Stimulated activated CD8-positive, alpha-beta memory T cell treated with anti-CD3 and anti-CD28 coated beads, Interleukin-4, amount 100 ng/mL, for 1 hour (primary cell): ENCODE measurements around the gene RAB4B.
"Not testable (repeated sequence)": the region's sequence is repeated elsewhere in the genome, so short reads cannot be mapped to it uniquely, and the experiment has no call there.

Source experiments
- DNase-seq, 2 donors: peaks; one replicate each; pipeline ENCODE4 v3.0.0-alpha.2; 2020; ENCODE audit warnings: low read depth in 2 of 2, low spot score in 1 of 2

RAB4B gene

DNA sequence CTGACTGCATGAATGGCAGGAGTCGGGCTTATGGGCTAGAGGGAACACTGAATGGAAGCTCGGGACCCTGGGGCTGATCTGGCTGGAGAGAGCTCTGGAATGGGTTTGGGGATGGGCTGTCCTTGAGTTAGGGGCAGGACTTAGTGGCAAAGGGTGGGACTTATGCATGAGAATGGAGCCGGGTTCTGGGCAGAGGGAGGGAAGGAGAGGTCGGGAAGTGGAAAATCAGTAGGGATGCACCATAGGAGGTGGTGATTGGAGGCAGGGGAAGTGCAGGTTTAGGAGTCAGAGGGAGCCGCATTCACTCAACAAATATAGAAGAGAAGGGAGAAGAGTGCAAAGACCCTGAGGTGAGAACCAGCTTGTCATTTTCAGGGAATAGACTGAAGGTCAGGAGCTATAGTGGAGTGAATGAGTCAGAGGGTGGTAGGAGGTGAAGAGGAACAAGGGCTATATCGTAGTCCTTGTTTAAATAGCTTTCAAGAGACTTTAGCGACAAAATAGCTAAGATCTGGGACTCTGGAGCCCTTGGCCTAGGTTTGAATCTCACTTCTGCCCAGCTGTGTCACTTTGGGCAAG lies 748 bp downstream of the RAB4B start:
- DNase-seq: no peak

DNA sequence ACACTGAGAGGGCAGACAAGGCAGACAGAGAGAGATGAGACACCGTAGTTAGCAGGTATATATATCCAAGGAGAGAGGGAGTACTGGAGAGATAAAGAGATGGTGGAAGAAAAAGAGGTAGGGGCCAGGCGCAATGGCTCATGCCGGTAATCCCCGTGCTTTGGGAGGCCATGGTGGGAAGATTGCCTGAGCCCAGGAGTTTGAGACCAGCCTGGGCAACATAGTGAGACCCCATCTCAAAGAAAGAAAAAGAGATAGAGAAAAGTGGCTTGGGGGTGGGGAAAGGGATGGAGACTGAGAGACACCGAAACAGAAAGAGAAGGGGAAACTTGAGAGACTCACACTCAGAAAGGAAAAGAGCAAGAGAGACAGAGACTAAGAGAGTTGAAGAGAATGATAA lies 2.5 kb downstream of the RAB4B start:
- no peak for DNase-seq

DNA sequence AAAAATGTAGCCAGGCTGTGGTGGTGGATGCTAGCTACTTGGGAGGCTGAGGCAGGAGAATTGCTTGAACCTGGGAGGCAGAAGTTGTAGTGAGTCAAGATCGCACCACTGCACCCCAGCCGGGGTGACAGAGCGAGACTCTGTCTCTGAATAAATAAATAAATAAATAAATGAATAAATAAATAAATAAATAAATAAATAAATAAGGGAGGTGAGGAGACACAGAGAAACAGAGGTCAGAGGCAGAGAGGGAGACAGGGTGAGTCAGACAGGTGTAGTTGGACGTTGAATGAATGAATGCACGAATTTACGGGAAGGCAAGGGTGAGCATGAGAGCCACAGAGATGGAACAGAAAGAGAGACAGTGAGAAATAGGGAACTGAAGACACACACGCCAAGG lies 3.1 kb downstream of the RAB4B start:
- DNase-seq: no peak

DNA sequence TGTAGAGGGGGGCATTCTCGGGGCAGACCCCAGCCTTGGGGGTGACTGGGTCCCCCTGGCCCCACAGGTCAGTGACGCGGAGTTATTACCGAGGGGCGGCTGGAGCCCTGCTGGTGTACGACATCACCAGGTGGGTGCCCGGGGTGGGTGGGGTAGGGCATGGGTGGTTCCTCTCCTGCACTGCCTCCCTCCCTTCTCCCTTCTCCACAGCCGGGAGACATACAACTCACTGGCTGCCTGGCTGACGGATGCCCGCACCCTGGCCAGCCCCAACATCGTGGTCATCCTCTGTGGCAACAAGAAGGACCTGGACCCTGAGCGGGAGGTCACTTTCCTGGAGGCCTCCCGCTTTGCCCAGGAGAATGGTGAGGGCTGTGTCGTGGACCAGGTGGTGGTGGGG lies 5.7 kb downstream of the RAB4B start:
- DNase-seq: no peak

DNA sequence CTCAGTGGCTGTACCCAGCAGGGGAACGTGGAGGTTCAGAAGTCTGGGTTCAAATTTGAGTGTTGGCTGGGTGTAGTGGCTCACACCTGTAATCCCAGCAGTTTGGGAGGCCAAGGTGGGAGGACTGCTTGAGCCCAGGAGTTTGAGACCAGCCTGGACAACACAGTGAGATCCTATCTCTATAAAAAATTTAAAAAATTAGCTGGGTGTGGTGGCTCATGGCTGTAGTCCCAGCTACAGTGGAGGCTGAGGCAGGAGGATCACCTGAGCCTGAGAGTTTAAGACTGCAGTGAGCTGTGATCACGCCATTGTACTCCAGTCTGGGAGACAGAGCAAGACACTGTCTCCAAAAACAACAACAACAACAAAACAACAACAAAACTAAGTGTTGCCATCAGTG lies 6.1 kb downstream of the RAB4B start:
- not testable (repeated sequence) for DNase-seq

DNA sequence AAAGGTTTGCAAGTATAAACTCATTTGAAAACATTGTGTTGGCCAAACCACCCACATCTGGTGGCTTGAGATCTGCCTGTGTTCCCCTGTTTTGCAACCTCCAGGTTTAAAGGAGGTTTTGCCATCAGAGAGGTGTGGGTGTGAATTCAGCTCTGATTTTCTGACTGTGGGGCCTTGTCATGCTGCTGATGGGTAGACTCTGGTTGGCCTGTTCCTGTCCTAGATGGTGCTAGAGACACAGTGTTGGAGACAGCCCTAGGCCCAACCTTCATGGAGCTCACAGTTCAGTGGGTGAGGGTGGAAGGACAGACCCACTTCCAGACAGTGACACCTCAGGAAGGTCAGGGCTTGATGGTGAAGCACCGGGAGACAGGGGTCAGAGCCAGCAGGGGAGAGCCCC lies 7.5 kb downstream of the RAB4B start:
- DNase-seq: no peak

DNA sequence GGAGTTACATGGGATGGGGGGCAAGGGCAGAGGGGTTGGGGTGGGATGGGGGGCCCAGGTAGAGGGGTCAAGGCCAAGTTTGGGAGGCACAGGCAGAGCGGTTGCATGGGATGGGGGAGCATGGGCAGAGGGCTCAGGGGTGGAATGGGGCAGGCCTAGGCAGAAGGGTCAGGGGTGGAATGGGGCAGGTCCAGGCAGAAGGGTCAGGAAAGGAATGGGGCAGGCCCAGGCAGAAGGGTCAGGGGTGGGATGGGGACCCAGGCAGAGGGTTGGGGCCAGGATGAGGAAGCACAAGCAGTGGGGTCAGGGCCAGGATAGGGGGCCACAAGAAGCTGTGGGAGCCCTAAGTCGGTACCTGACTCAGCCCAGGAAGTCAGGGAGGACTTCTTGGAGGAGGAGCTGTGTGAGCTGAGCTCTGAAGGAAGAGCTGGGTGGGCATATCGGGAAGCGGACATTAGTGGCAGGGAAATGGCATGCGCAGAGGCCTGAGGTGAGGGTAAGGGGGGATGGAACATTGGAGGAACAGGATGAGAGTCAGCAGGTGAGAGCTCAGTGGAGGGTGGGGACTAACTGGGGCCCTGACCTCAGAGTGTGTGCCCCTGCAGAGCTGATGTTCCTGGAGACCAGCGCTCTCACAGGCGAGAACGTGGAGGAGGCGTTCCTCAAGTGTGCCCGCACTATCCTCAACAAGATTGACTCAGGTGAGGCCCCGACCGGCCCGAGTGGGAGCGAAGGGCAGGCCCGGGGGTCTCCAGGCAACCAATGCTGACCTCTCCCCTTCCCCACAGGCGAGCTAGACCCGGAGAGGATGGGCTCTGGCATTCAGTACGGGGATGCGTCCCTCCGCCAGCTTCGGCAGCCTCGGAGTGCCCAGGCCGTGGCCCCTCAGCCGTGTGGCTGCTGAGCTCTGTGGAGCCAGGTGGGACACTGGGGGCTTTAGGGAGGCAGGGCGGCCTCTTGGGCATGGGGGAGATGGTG lies 8.3 kb downstream of the RAB4B start:
- no peak for DNase-seq

DNA sequence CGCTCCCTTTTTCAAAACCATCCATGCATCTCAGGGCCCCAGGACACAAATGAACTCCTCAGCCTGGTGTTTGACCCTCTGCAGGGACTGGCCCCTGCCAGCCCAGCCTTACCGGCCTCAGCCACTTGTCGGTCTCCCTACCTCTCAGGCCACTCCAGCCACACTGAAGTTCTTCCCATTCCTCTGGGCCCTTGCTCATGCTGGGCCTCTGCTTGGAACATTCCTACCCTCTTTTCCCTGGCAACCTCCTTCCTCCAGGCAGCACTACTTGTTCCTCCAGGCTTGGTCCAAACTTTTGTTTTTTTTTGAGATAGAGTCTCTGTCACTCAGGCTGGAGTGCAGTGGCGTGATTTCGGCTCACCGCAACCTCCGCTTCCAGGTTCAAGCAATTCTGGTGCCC lies 13.3 kb downstream of the RAB4B start:
- DNase-seq: no peak

DNA sequence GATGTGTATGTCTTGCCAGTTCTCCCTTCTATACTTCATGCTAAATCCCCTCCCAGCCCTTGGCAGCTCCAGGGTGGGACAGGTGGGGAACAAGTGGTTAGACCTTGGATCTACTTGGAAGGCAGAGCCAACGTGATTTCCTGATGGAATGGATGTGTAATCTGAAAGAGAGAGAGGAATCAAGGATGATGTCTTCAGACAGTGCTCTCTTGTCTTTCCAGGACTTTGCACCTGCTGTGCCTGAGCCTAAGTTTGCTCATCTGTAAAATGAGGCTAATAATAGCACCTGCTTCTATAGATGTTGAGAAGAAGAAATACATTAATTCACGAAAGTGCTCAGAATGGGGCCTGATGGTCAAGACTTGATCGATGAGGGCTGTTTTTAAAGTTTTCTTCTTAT lies 13.9 kb downstream of the RAB4B start:
- no peak for DNase-seq

DNA sequence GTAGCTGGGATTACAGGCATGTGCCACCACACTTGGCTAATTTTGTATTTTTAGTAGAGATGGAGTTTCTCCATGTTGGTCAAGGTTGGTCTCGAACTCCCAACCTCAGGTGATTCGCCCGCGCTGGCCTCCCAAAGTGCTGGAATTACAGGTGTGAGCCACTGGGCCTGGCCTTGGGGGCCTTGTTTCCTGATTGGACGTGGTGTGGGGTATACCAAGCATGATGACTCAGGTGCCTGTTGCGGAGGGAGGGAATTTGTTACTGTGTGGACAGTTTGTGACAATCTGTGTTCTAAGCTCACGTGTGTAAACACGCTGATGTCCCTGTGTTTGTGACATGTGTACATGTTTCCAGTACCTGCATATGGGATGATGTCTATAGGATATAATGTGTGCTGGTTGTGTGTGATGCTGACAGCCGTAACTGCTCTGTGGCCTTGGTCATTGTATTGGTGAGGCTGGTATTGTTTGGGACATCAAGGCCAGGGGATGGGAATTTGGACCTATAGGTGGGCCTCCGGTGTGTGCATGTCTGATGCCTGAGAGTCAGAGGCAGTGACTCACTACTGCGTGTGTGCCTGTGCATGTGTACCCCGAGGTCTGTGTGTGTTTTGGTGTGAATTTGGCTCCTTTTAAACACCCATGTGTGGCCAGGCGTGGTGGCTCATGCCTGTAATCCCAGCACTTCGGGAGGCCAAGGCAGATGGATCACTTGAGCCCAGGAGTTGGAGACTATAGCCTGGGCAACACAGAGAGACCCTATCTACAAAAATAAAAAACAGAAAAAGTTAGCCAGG lies 19.3 kb downstream of the RAB4B start:
- no peak for DNase-seq

DNA sequence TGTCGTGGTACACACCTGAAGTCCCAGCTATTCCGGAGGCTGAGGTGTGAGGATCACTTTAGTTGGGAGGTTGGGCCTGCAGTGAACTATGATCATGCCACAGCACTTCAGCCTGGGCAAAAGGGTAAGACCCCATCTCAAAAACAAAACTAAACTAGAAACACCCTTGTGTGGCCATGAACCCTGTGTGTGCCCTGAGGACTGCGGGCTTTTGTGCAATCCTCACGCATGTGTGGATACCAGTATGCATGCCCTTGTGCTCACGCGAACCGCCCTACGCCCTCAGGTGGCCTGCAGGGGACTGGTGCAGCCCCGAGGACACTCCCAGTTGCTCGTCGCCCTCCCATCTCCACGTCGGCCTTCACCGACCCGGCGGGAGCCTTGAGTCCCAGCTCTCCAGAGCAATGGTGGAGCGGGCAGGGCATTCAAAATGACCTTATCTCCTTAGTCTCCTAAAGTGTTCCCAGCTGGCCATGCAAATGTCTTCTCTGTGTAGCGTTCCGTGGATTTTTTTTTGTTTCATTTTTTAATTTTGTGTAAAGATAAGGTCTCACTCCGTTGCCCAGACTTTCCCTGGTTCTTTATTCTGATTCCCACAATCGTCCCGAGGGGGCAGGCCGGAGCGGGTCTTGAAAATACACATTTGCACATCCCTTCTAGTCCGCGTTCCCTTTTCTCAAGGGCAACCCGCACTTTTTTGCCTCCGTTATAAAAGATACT lies 20.1 kb downstream of the RAB4B start:
- peak in 1 of 2 donors; percentile 49 for DNase-seq

DNA sequence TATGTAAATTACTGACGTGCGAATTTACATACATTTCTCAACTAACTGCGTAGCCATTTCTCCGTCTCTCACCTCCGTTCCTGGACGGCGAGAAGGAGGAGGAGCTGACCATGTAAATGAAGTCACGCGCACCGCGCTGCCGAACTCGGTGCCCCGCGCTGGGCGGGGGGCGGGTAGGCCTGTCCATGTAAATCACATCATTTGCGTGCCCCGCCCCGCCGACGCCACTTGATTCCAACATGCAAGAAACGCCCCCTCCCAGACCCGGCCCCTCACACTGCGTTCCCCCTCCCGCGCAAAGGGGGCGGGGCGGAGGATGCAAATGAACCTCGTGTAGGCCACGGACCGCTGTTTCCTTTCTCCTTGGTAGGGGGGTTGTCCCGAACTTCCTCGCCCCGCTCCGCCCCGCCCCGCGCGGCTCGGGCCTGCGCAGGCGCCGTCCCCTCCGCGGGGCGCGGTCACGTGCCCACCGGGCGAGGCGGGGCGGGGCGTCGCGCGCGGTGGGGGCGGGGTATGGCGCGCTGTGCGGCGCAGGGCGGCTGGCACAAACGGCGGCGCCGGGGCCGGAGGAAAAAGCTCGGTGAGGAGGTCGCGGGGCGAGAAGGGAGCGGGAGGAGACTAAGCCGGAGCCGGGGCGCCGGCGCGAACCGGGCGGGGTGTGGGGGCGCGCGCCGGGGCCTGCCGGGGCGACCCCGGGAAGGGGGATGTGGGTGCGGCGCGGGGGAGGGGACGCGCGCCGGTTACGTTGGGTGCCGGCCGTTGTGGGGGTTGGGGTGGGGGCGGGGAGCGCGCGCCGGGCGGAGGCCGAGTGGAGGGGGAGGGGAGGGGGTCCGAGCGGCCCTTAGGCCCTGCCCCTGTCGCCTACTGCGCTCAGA lies 20.9 kb downstream of the RAB4B start, which contains the start of gene EGLN2:
Gene EGLN2 (plus strand): TSS at position 509 of the 875 bp plus-strand sequence. CDS start 1,382 bp downstream, outside the sequence.
- peak; percentile 100 for DNase-seq

DNA sequence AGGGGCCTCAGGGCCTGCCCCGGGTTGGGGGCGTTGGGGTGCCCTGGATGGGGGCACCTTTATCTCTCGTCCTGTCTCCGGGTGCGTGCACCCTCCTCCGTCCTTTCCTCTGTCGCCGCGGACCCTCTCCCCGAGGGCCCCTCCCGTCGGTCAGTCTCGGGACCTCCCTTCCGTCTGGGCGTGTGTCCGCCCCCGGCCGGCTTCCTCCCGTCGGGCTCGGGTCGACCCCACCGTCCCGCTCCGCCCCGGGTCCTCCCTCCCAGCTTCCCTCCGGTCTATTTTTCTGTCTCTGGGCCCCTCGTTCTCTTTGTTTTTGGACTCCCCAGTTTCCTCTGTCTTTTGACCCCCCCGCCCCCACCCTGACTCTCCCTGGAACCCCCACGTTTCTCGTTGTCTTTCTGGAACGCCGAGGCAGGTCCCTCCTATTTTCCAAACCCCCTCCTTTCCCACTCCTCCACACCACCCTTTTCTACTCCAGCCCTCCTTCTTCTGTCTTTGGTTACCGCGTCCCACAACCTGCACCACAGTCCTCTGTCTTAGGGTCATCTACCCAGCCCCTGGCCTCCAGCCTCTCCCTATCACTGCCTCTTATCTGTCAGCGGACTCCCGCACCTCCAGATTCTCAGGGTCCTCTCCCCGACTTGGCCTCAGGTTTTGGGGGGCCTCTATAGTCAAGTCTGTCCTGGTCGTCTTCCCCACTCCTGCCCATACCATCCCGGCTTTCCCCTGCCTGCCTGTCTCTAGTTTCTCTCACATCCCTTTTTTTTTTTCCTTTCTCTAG lies 21.7 kb downstream of the RAB4B start:
- DNase-seq: no peak

DNA sequence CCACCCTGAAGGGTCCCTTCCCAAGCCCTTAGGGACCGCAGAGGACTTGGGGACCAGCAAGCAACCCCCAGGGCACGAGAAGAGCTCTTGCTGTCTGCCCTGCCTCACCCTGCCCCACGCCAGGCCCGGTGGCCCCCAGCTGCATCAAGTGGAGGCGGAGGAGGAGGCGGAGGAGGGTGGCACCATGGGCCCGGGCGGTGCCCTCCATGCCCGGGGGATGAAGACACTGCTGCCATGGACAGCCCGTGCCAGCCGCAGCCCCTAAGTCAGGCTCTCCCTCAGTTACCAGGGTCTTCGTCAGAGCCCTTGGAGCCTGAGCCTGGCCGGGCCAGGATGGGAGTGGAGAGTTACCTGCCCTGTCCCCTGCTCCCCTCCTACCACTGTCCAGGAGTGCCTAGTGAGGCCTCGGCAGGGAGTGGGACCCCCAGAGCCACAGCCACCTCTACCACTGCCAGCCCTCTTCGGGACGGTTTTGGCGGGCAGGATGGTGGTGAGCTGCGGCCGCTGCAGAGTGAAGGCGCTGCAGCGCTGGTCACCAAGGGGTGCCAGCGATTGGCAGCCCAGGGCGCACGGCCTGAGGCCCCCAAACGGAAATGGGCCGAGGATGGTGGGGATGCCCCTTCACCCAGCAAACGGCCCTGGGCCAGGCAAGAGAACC lies 22.4 kb downstream of the RAB4B start:
- DNase-seq: no peak

DNA sequence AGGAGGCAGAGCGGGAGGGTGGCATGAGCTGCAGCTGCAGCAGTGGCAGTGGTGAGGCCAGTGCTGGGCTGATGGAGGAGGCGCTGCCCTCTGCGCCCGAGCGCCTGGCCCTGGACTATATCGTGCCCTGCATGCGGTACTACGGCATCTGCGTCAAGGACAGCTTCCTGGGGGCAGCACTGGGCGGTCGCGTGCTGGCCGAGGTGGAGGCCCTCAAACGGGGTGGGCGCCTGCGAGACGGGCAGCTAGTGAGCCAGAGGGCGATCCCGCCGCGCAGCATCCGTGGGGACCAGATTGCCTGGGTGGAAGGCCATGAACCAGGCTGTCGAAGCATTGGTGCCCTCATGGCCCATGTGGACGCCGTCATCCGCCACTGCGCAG lies 22.9 kb downstream of the RAB4B start:
- DNase-seq: no peak

DNA sequence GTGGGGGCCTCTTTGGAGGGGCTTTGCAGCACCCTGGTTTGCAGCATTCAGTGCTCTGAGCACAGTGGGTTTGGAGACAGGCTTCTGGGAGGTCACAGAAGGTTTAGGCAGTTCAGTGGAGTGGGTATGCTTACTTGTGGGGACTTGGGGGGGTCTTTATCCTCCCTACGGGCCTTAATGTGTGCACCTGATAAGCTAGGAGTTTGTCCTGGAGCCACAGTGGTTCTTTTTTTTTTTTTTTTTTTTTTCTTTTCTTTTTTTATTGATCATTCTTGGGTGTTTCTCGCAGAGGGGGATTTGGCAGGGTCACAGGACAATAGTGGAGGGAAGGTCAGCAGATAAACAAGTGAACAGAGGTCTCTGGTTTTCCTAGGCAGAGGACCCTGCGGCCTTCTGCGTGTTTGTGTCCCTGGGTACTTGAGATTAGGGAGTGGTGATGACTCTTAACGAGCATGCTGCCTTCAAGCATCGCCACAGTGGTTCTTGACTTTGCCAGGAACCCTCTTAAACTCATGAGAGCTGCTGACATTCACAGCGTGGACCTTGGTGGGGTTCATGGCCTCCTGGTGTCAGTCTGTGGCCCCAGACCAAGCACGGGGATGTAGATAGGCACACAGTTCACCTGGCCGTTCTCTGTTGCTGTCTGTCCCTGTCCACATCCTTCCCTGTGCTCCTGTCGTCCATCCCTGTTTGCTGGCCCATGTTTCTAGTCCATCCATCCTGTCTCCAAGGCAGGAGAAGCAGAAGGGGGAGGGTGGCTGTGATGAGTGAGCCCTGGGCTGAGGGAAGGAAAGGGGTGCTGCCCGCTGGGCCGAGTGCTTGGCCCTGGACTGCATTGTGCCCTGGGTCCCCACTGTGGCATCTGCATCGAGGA lies 23.6 kb downstream of the RAB4B start:
- no peak for DNase-seq

DNA sequence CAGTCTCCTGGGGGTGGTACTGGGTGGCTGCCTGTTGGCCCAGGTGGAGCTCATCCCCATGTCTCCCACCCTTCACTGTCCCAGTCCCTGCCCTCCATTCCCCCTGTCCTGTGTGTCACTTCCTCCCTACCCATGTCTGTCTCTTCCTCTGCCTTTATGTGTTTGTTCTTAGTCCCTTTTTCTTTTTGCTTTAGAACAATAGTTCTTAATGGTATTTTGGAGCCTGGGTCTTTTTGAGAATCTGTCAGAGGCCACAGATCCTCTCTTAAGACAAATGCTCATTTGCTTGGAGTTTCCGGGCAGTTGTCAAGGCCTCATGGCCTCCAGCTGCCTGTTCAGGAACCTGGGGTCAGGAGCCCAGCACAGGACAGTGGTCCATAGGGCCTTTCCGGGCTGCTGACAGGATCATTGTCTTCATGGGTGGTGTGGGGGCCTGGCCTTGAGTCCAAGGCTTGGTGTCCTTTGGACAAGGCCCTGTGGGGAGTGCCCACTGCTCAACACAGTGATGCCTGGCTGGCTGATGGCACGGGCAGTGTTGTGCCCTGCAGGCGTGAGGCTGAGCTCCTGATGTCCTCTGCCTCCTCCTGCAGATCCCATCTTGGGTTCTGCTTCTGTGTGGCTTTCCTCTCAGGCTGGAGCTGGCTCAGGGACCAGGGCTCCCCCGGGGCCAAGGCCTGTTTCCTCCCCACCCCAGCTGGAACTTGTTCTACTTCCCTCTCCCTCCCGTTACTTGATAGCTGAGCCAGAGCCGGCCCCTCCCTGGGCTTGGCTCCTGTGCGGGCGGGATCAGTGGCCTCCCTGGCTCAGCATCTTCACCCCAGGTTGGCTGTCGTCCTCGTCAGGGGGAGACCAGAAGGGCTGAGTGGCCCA lies 24.5 kb downstream of the RAB4B start:
- DNase-seq: no peak
